HepG2 (cell line): ENCODE data around the gene C20orf202. TPM values are rescaled to one million over a fixed set of nuclear protein-coding genes. Genes with fewer than 3 reads are reported as not detected.
A peak's percentile ranks its signal among the peaks of the same experiment; 100 is the strongest.

Experiments used
- DMAP1 ChIP-seq: IDR thresholded peaks from 2 replicates; pipeline ENCODE4 v1.6.1; 2016
- GTF3A ChIP-seq: sonication (generic); formaldehyde crosslinking; conservative IDR thresholded peaks from 2 replicates; pipeline ENCODE4 v1.4.0; 2020; ENCODE audit warnings: mild to moderate bottlenecking, missing genetic modification reagents
- KDM6A ChIP-seq: IDR thresholded peaks from 2 replicates; pipeline ENCODE4 v1.6.1; 2016; ENCODE audit warnings: low read depth
- KLF13 ChIP-seq: sonication (generic); formaldehyde crosslinking; IDR thresholded peaks from 2 replicates; pipeline ENCODE4 v1.4.0; 2020; ENCODE audit warnings: mild to moderate bottlenecking, missing genetic modification reagents
- MEIS1 ChIP-seq: sonication (generic); formaldehyde crosslinking; IDR thresholded peaks from 2 replicates; pipeline ENCODE4 v1.9.0; 2021; ENCODE audit warnings: mild to moderate bottlenecking, missing genetic modification reagents, moderate library complexity, borderline replicate concordance
- PRDM15 ChIP-seq: sonication (generic); formaldehyde crosslinking; IDR thresholded peaks from 2 replicates; pipeline ENCODE4 v1.4.0; 2020; ENCODE audit warnings: missing genetic modification reagents
- PREB ChIP-seq: sonication (generic); formaldehyde crosslinking; IDR thresholded peaks from 2 replicates; pipeline ENCODE4 v1.4.0; 2020; ENCODE audit warnings: missing genetic modification reagents
- SMAD9 ChIP-seq: sonication (generic); formaldehyde crosslinking; IDR thresholded peaks from 2 replicates; pipeline ENCODE4 v1.5.1; 2020; ENCODE audit warnings: mild to moderate bottlenecking, missing genetic modification reagents
- ZBTB20 ChIP-seq: sonication (generic); formaldehyde crosslinking; IDR thresholded peaks from 2 replicates; pipeline ENCODE4 v1.8.1; 2023; ENCODE audit warnings: missing genetic modification reagents, low read depth, mild to moderate bottlenecking, borderline replicate concordance
- ZNF224 ChIP-seq: sonication (generic); formaldehyde crosslinking; IDR thresholded peaks from 2 replicates; pipeline ENCODE4 v1.5.0; 2020; ENCODE audit warnings: mild to moderate bottlenecking, missing genetic modification reagents
- ZNF253 ChIP-seq: sonication (generic); formaldehyde crosslinking; IDR thresholded peaks from 2 replicates; pipeline ENCODE4 v1.8.0; 2022; ENCODE audit warnings: mild to moderate bottlenecking, missing genetic modification reagents, borderline replicate concordance
- ZNF33A ChIP-seq: sonication (generic); formaldehyde crosslinking; IDR thresholded peaks from 2 replicates; pipeline ENCODE4 v1.5.1; 2020; ENCODE audit warnings: missing genetic modification reagents, mild to moderate bottlenecking, moderate library complexity, borderline replicate concordance
- ZNF563 ChIP-seq: sonication (generic); formaldehyde crosslinking; IDR thresholded peaks from 2 replicates; pipeline ENCODE4 v1.8.0; 2022; ENCODE audit warnings: mild to moderate bottlenecking, moderate library complexity, missing genetic modification reagents
- ZSCAN31 ChIP-seq: sonication (generic); formaldehyde crosslinking; IDR thresholded peaks from 2 replicates; pipeline ENCODE4 v1.5.0; 2020; ENCODE audit warnings: low read depth, mild to moderate bottlenecking, missing genetic modification reagents
- polyA plus RNA-seq, 8 experiments: library from polyadenylated mRNA; depleted of rRNA in 3 of 8; stranded (reverse) in 7 of 8; unstranded in 1 of 8; fragments of >200 nt; fragmentation: Illumina TruSeq in 4 of 8; extraction: Trizol in 4 of 8; gene quantifications; 2 replicates each; pipeline versions ENCODE4 v1.2.1 to v1.2.3, GENCODE V29; 2011 to 2016; ENCODE audit warnings: low read depth in 4 of 8, missing spikeins in 1 of 8, mixed read lengths in 1 of 8; ENCODE audit not compliant: insufficient read depth in 1 of 8
- total RNA-seq, 5 experiments: library from RNA; depleted of rRNA; stranded (reverse); fragments of >200 nt; fragmentation: Illumina TruSeq; extraction: Trizol; gene quantifications; 2 replicates each; pipeline ENCODE4 v1.2.3, GENCODE V29; 2016; ENCODE audit warnings: low read depth in 1 of 5
- TF ChIP-seq, protein P1 (sequence below): sonication (generic); formaldehyde crosslinking; IDR thresholded peaks from 2 replicates; pipeline ENCODE4 v1.9.0; 2021; ENCODE audit warnings: missing genetic modification reagents, borderline replicate concordance
- TF ChIP-seq, protein P2 (sequence below): sonication (generic); formaldehyde crosslinking; IDR thresholded peaks from 2 replicates; pipeline ENCODE4 v1.8.0; 2022; ENCODE audit warnings: low read depth, missing genetic modification reagents
- TF ChIP-seq, protein P3 (sequence below): sonication (generic); formaldehyde crosslinking; IDR thresholded peaks from 2 replicates; pipeline ENCODE4 v1.9.0; 2021; ENCODE audit warnings: missing genetic modification reagents, mild to moderate bottlenecking, borderline replicate concordance

C20orf202 gene
- total and polyA plus RNA-seq, 2 of the 13 experiments (the other 11 are each of a cell fraction or from before 2014, with no cell fraction given), result 0.20 to 1.2 TPM

GRCh38 chr20:1225783-1226654 lies 22.8 kb downstream of the C20orf202 start, which contains the start of gene RAD21L1 (continued):
- TF ChIP-seq, protein P1, sequence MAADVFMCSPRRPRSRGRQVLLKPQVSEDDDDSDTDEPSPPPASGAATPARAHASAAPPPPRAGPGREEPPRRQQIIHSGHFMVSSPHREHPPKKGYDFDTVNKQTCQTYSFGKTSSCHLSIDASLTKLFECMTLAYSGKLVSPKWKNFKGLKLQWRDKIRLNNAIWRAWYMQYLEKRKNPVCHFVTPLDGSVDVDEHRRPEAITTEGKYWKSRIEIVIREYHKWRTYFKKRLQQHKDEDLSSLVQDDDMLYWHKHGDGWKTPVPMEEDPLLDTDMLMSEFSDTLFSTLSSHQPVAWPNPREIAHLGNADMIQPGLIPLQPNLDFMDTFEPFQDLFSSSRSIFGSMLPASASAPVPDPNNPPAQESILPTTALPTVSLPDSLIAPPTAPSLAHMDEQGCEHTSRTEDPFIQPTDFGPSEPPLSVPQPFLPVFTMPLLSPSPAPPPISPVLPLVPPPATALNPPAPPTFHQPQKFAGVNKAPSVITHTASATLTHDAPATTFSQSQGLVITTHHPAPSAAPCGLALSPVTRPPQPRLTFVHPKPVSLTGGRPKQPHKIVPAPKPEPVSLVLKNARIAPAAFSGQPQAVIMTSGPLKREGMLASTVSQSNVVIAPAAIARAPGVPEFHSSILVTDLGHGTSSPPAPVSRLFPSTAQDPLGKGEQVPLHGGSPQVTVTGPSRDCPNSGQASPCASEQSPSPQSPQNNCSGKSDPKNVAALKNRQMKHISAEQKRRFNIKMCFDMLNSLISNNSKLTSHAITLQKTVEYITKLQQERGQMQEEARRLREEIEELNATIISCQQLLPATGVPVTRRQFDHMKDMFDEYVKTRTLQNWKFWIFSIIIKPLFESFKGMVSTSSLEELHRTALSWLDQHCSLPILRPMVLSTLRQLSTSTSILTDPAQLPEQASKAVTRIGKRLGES (CRISPR knock-in tag), result no peak
- TF ChIP-seq SMAD9, result no peak
- TF ChIP-seq ZSCAN31 (CRISPR knock-in tag), result peak; percentile 20; the same call in 1 of the 2 replicates
- no peak for TF ChIP-seq KDM6A
- TF ChIP-seq, protein P2, sequence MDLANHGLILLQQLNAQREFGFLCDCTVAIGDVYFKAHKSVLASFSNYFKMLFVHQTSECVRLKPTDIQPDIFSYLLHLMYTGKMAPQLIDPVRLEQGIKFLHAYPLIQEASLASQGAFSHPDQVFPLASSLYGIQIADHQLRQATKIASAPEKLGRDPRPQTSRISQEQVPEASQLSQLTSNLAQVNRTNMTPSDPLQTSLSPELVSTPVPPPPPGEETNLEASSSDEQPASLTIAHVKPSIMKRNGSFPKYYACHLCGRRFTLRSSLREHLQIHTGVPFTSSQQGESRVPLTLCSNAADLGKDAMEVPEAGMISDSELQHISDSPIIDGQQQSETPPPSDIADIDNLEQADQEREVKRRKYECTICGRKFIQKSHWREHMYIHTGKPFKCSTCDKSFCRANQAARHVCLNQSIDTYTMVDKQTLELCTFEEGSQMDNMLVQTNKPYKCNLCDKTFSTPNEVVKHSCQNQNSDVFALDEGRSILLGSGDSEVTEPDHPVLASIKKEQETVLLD (CRISPR knock-in tag), result no peak
- no peak for TF ChIP-seq GTF3A (CRISPR knock-in tag)
- 0 out of 2 replicates have a peak, but pooled peaks have one; percentile 22 for TF ChIP-seq ZNF224 (CRISPR knock-in tag)
- no peak for TF ChIP-seq ZBTB20
- TF ChIP-seq ZNF33A (CRISPR knock-in tag), result peak; percentile 20; the same call in 1 of the 2 replicates
- TF ChIP-seq, protein P3, sequence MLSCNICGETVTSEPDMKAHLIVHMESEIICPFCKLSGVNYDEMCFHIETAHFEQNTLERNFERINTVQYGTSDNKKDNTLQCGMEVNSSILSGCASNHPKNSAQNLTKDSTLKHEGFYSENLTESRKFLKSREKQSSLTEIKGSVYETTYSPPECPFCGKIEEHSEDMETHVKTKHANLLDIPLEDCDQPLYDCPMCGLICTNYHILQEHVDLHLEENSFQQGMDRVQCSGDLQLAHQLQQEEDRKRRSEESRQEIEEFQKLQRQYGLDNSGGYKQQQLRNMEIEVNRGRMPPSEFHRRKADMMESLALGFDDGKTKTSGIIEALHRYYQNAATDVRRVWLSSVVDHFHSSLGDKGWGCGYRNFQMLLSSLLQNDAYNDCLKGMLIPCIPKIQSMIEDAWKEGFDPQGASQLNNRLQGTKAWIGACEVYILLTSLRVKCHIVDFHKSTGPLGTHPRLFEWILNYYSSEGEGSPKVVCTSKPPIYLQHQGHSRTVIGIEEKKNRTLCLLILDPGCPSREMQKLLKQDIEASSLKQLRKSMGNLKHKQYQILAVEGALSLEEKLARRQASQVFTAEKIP, result no peak
- no peak for TF ChIP-seq ZNF563
- TF ChIP-seq MEIS1 (CRISPR knock-in tag), result 0 out of 2 replicates have a peak, but pooled peaks have one; percentile 21
- peak; percentile 37; the same call in 1 of the 2 replicates for TF ChIP-seq KLF13 (CRISPR knock-in tag)
- peak; percentile 90; the same call in 1 of the 2 replicates for TF ChIP-seq ZNF253 (CRISPR knock-in tag)
- TF ChIP-seq DMAP1 (CRISPR knock-in tag), result no peak
- no peak for TF ChIP-seq PREB
- TF ChIP-seq PRDM15 (CRISPR knock-in tag), result 0 out of 2 replicates have a peak, but pooled peaks have one; percentile 14
